ENCODE results near the gene MAB21L3. TPM values are rescaled to one million over a fixed set of nuclear protein-coding genes. Genes with fewer than 3 reads are reported as not detected.
A peak's percentile ranks its signal among the peaks of the same experiment; 100 is the strongest.

The MAB21L3 gene
- total RNA-seq, 1 donor from 2014 or later = not detected

DNA sequence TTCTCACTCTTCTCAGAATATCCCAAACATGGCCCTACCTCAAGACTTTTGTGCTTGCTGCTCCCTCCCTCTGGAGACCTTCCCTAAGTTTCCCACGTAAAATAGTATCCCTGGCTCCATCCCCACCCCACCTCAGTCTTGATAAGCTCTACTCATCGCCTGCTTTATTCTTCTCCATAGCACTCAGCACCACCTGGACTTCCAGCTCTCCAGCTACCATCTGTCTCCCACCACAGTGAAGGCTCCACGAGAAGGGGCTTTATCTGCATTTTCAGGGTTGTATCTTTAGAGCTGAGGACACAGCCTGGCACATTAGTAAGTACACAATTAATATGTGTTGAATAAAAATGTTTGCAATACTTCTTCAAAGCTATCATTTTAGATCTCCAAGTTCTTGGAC, 37.8 kb downstream of the MAB21L3 start:
- H3K36me3 ChIP-seq (ENCODE audit: control insufficient read depth in 3 of 3, insufficient read depth in 3 of 3, low read length in 3 of 3) = no peaks in the 10 kb centered on the region
- H3K27ac ChIP-seq (ENCODE audit: low read depth, low read length) = no peak overlapping the region
- no peak overlapping the region for H3K4me3 ChIP-seq (ENCODE audit: low read length in 3 of 3)
- H3K9ac ChIP-seq (ENCODE audit: low read depth in 1 of 3, low read length in 3 of 3) = no peak overlapping the region
- no peaks in the 10 kb centered on the region for H3K27me3 ChIP-seq (ENCODE audit: control insufficient read depth in 3 of 3, insufficient read depth in 3 of 3, low read length in 3 of 3)
- peaks cover 0 to 3% (median 0%) of the 10 kb centered on the region in 3 donors for H3K9me3 ChIP-seq (ENCODE audit: control insufficient read depth in 3 of 3, low read length in 3 of 3)
- H3K4me1 ChIP-seq (ENCODE audit: control insufficient read depth in 3 of 3, insufficient read depth in 3 of 3, low read length in 3 of 3) = peaks cover 12 to 19% (median 19%) of the 10 kb centered on the region in 3 donors

DNA sequence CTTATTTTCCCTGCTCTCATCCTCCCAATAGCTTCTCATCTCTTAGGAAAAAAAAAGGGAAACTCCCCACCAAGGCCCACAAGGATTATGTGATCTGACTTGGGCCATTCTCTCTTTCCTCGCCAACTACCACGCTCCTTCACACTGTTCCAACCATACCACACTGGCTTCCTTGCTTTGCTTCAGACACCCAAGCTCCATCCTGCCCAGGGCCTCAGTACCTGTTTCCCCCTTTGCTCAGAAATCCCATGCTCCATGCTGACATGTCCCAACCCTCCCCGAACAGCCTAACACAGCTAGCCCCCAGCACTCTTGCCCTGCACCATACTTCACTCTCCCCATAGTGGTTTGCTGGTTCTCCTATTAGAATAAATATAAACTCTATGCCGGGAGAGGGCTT, 39.2 kb downstream of the MAB21L3 start:
- H3K9ac ChIP-seq (ENCODE audit: low read depth in 1 of 3, low read length in 3 of 3) = no peak overlapping the region

DNA sequence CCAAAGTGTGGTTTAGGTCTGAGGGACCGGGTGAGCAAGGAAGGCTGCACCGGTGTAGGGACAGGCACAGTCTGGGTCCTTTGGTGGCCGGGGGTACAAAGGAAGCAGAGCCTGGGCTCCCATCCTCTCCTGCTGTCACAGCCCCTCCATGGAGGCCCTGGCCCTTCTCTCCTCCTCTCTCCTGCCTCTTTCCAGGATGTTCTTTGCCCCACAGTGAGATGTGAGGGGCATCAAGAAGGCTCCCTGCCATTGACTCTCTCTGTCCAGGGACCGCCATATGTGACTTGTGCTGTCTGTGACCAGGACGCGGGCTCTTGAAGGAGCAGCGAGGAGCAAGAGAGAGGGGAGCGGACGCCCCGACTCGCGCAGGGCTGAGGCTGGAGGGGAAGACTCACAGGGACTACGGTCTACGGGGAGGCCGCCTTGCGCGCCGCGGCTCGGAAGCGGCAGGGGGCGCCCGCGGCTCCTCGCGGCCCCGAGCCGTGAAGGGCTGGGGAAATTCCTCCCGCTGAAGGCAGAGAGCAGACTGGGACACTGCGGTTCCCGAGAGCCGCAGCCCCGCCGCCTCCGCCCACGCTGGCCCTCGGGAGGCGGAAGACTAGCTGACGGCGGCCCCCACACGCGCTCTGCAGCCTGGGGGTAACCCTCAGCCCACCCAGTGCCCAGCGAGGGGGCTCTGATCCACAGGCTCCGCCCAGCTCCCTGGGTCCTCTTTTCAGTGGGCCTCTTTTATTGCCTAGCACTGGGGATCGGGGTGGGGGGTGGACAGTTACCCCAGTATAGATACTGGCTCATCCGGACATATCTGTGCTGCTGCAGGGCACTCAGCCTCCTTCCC, 40.8 kb downstream of the MAB21L3 start:
- no peaks in the 10 kb centered on the region for H3K9me3 ChIP-seq (ENCODE audit: control insufficient read depth in 3 of 3, low read length in 3 of 3)
- peak overlapping the region; percentile 59 to 66 (median 65) for H3K4me3 ChIP-seq (ENCODE audit: low read length in 3 of 3)
- no peaks in the 10 kb centered on the region for H3K36me3 ChIP-seq (ENCODE audit: control insufficient read depth in 3 of 3, insufficient read depth in 3 of 3, low read length in 3 of 3)
- peaks cover 12 to 19% (median 19%) of the 10 kb centered on the region in 3 donors for H3K4me1 ChIP-seq (ENCODE audit: control insufficient read depth in 3 of 3, insufficient read depth in 3 of 3, low read length in 3 of 3)
- H3K9ac ChIP-seq (ENCODE audit: low read depth in 1 of 3, low read length in 3 of 3) = peak overlapping the region; percentile 51 to 83 (median 69)
- H3K27ac ChIP-seq (ENCODE audit: low read depth, low read length) = peak overlapping the region; percentile 12
- H3K27me3 ChIP-seq (ENCODE audit: control insufficient read depth in 3 of 3, insufficient read depth in 3 of 3, low read length in 3 of 3) = no peaks in the 10 kb centered on the region

More for the DNA sequence above, 39.2 kb downstream of the MAB21L3 start:
- Histone ChIP-seq H3K4me1 (ENCODE audit: control insufficient read depth in 3 of 3, insufficient read depth in 3 of 3, low read length in 3 of 3) (peaks cover 12 to 19% (median 19%) of the 10 kb centered on the region in 3 donors), H3K36me3 (ENCODE audit: control insufficient read depth in 3 of 3, insufficient read depth in 3 of 3, low read length in 3 of 3) (no peaks in the 10 kb centered on the region), H3K9me3 (ENCODE audit: control insufficient read depth in 3 of 3, low read length in 3 of 3) (no peaks in the 10 kb centered on the region), H3K4me3 (ENCODE audit: low read length in 3 of 3) (no peak overlapping the region), H3K27me3 (ENCODE audit: control insufficient read depth in 3 of 3, insufficient read depth in 3 of 3, low read length in 3 of 3) (no peaks in the 10 kb centered on the region), H3K27ac (ENCODE audit: low read depth, low read length) (peak overlapping the region; percentile 41)

DNA sequence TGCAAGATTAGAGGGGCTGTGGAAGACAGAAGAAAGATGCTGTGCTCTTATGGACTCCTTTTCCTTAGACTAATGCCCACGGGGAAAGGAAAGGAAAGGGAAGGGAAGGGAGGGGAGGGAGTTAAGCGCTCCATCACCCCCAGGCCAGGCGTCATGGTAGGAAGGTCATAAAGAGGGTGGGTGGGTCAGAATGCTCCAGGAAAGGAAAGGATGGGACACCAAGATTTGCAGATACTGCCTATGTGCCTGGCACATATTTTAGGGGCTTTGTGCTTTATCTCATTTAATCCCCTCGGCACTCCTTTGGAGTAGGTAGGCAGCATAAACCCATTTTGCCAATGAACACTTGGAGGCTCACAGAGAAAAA, 41.4 kb downstream of the MAB21L3 start:
- Histone ChIP-seq H3K9ac (ENCODE audit: low read depth in 1 of 3, low read length in 3 of 3) (peak overlapping the region; percentile 51 to 83 (median 69)), H3K4me1 (ENCODE audit: control insufficient read depth in 3 of 3, insufficient read depth in 3 of 3, low read length in 3 of 3) (peaks cover 12 to 19% (median 19%) of the 10 kb centered on the region in 3 donors), H3K36me3 (ENCODE audit: control insufficient read depth in 3 of 3, insufficient read depth in 3 of 3, low read length in 3 of 3) (no peaks in the 10 kb centered on the region), H3K4me3 (ENCODE audit: low read length in 3 of 3) (peak overlapping the region; percentile 59 to 66 (median 65)), H3K27ac (ENCODE audit: low read depth, low read length) (peak overlapping the region; percentile 12), H3K27me3 (ENCODE audit: control insufficient read depth in 3 of 3, insufficient read depth in 3 of 3, low read length in 3 of 3) (no peaks in the 10 kb centered on the region), H3K9me3 (ENCODE audit: control insufficient read depth in 3 of 3, low read length in 3 of 3) (no peaks in the 10 kb centered on the region)

DNA sequence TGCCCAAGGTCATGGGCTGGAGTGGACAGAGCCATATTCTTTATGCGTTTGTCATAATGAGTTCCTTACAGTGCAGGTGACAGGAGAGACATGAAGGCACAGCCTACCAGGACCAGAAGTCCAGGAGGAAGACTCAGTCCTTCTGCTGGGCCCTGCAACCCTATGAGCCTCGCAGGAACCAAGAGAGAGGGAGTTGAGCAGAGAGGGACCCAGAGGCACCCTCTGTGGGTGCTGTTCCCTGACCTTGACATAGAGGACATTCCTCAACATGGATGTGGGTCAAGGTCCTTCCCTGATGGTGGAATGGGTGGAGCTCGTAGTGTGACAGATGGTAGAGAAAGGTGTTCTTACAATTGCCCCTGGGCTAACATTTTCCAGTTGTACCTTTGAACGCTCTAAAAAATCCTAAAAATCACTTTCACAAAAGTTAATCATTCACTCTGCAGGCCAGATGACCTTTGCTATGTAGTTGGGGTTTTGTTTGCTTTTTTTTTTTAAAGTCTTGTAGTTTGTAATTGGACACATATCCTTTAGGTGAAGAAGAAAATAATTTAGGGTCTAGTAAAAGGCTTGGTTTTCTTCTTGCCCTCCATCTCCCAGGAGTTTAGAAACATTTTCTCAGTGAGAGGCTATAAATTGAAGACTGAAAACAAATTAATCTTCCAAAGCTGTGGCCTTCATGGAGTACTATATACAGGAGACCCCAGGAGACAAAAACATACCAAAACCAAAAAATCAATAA, 41.9 kb downstream of the MAB21L3 start:
- Histone ChIP-seq H3K4me3 (ENCODE audit: low read length in 3 of 3) (no peak overlapping the region), H3K9me3 (ENCODE audit: control insufficient read depth in 3 of 3, low read length in 3 of 3) (no peaks in the 10 kb centered on the region), H3K27ac (ENCODE audit: low read depth, low read length) (no peak overlapping the region), H3K36me3 (ENCODE audit: control insufficient read depth in 3 of 3, insufficient read depth in 3 of 3, low read length in 3 of 3) (no peaks in the 10 kb centered on the region), H3K4me1 (ENCODE audit: control insufficient read depth in 3 of 3, insufficient read depth in 3 of 3, low read length in 3 of 3) (peaks cover 12 to 19% (median 19%) of the 10 kb centered on the region in 3 donors), H3K27me3 (ENCODE audit: control insufficient read depth in 3 of 3, insufficient read depth in 3 of 3, low read length in 3 of 3) (no peaks in the 10 kb centered on the region), H3K9ac (ENCODE audit: low read depth in 1 of 3, low read length in 3 of 3) (no peak overlapping the region)

DNA sequence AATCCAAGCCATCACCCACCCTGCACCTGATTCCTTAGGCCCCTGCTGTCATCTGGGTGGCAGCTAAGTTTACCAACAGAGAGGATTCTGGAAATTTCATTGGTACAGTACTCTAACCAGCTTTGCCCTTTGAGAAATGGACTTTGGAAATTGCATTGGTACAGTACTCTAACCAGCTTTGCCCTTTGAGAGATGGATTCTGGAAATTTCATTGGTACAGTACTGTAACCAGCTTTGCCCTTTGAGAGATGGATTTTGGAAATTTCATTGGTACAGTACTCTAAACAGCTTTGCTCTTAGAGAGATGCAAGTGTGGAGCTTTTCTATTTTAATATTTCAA, 42.5 kb downstream of the MAB21L3 start:
- Histone ChIP-seq H3K27me3 (ENCODE audit: control insufficient read depth in 3 of 3, insufficient read depth in 3 of 3, low read length in 3 of 3) (no peaks in the 10 kb centered on the region), H3K4me1 (ENCODE audit: control insufficient read depth in 3 of 3, insufficient read depth in 3 of 3, low read length in 3 of 3) (peaks cover 12 to 19% (median 19%) of the 10 kb centered on the region in 3 donors), H3K4me3 (ENCODE audit: low read length in 3 of 3) (no peak overlapping the region), H3K27ac (ENCODE audit: low read depth, low read length) (no peak overlapping the region), H3K9ac (ENCODE audit: low read depth in 1 of 3, low read length in 3 of 3) (no peak overlapping the region), H3K9me3 (ENCODE audit: control insufficient read depth in 3 of 3, low read length in 3 of 3) (no peaks in the 10 kb centered on the region), H3K36me3 (ENCODE audit: control insufficient read depth in 3 of 3, insufficient read depth in 3 of 3, low read length in 3 of 3) (no peaks in the 10 kb centered on the region)

DNA sequence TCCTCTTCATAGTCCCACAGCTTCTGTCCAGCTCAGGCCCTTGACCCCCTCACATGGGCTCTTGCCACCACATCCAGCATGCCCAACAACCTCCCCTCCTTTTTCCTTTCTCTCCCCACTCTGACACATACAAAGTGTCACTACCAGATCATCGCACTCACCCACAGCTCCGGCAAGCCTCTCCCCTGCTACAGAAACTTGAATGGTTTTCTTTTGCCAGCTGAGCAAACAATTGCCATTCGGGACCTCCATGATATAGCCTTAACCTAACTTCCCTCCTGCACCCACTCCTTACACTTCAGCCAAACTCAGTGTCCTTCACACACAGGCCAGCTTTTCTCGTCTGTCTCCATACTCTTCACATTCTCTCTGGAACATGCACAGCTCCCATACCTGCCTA, 43.3 kb downstream of the MAB21L3 start:
- Histone ChIP-seq H3K36me3 (ENCODE audit: control insufficient read depth in 3 of 3, insufficient read depth in 3 of 3, low read length in 3 of 3) (no peaks in the 10 kb centered on the region), H3K9ac (ENCODE audit: low read depth in 1 of 3, low read length in 3 of 3) (no peak overlapping the region), H3K27ac (ENCODE audit: low read depth, low read length) (no peak overlapping the region), H3K4me1 (ENCODE audit: control insufficient read depth in 3 of 3, insufficient read depth in 3 of 3, low read length in 3 of 3) (peaks cover 12 to 19% (median 19%) of the 10 kb centered on the region in 3 donors), H3K4me3 (ENCODE audit: low read length in 3 of 3) (no peak overlapping the region), H3K9me3 (ENCODE audit: control insufficient read depth in 3 of 3, low read length in 3 of 3) (no peaks in the 10 kb centered on the region), H3K27me3 (ENCODE audit: control insufficient read depth in 3 of 3, insufficient read depth in 3 of 3, low read length in 3 of 3) (no peaks in the 10 kb centered on the region)

DNA sequence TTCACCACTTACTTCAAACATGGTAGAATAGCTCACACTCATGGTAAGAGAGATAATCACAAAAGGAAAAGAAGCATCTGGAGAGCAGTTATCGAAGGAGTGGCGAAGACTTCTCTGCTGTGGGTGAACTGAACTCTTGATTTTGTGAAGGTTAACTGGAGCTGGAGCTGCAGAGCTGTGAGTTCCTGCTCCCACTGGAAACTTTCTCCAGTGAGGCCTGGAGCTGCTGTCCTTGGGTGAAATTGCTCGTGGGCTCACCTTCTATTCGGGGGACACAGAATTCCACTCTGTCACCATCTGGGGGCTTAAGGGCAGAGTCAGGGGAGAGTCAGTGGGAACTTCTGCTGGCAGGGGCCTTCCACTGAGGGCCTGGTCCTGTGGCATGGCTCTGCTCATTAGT, 45.9 kb downstream of the MAB21L3 start:
- no peak overlapping the region for H3K27ac ChIP-seq (ENCODE audit: low read depth, low read length)
- H3K4me1 ChIP-seq (ENCODE audit: control insufficient read depth in 3 of 3, insufficient read depth in 3 of 3, low read length in 3 of 3) = peaks cover 0 to 3% (median 0%) of the 10 kb centered on the region in 3 donors
- H3K9ac ChIP-seq (ENCODE audit: low read depth in 1 of 3, low read length in 3 of 3) = no peak overlapping the region
- H3K27me3 ChIP-seq (ENCODE audit: control insufficient read depth in 3 of 3, insufficient read depth in 3 of 3, low read length in 3 of 3) = no peaks in the 10 kb centered on the region
- no peak overlapping the region for H3K4me3 ChIP-seq (ENCODE audit: low read length in 3 of 3)
- no peaks in the 10 kb centered on the region for H3K9me3 ChIP-seq (ENCODE audit: control insufficient read depth in 3 of 3, low read length in 3 of 3)
- H3K36me3 ChIP-seq (ENCODE audit: control insufficient read depth in 3 of 3, insufficient read depth in 3 of 3, low read length in 3 of 3) = no peaks in the 10 kb centered on the region

DNA sequence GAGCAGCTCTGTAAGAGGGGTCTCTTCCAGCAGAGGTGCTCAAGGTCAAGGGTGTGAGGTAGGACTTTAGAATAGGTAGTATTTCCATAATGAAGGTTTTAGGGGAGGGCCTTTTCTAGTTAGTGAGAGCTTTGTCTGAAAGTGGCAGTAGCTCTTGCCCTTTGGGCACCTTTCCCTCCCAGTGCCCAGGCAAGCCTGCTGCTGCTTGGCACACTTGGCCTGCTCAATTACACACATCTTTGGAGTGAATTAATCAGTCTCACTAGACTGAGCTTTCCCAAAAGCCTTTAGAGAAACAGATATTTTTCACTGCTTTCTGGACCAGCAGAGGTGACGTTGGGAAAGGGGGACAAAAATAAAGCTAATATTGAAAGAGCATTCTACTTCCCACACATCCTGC, 48.0 kb downstream of the MAB21L3 start:
- H3K9me3 ChIP-seq (ENCODE audit: control insufficient read depth in 3 of 3, low read length in 3 of 3) = no peaks in the 10 kb centered on the region
- no peaks in the 10 kb centered on the region for H3K36me3 ChIP-seq (ENCODE audit: control insufficient read depth in 3 of 3, insufficient read depth in 3 of 3, low read length in 3 of 3)
- H3K27me3 ChIP-seq (ENCODE audit: control insufficient read depth in 3 of 3, insufficient read depth in 3 of 3, low read length in 3 of 3) = no peaks in the 10 kb centered on the region
- no peak overlapping the region for H3K27ac ChIP-seq (ENCODE audit: low read depth, low read length)
- H3K4me1 ChIP-seq (ENCODE audit: control insufficient read depth in 3 of 3, insufficient read depth in 3 of 3, low read length in 3 of 3) = no peaks in the 10 kb centered on the region
- no peak overlapping the region for H3K4me3 ChIP-seq (ENCODE audit: low read length in 3 of 3)
- H3K9ac ChIP-seq (ENCODE audit: low read depth in 1 of 3, low read length in 3 of 3) = no peak overlapping the region

DNA sequence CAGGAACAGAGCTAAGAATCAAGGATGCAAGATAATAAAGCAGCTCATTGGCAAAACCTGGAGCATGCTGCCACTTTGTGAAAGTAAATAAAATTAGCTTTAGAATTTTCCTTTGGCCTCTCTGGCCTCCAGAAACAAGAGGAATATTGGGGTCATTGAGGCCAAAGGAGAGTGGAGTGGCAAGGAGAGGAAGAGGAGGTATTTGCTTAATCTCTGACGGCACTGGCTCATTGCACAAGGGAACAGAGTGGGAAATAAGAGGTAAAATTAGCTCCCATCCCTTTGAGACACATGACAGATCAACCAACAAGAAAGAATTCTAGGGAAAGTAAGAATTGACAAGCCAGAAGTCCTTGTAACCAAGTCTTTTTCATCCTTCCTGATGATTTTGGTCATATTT, 48.4 kb downstream of the MAB21L3 start:
- no peak overlapping the region for H3K27ac ChIP-seq (ENCODE audit: low read depth, low read length)
- no peak overlapping the region for H3K9ac ChIP-seq (ENCODE audit: low read depth in 1 of 3, low read length in 3 of 3)
- no peaks in the 10 kb centered on the region for H3K36me3 ChIP-seq (ENCODE audit: control insufficient read depth in 3 of 3, insufficient read depth in 3 of 3, low read length in 3 of 3)
- H3K4me1 ChIP-seq (ENCODE audit: control insufficient read depth in 3 of 3, insufficient read depth in 3 of 3, low read length in 3 of 3) = peaks cover 0 to 1% (median 0%) of the 10 kb centered on the region in 3 donors
- no peaks in the 10 kb centered on the region for H3K9me3 ChIP-seq (ENCODE audit: control insufficient read depth in 3 of 3, low read length in 3 of 3)
- no peaks in the 10 kb centered on the region for H3K27me3 ChIP-seq (ENCODE audit: control insufficient read depth in 3 of 3, insufficient read depth in 3 of 3, low read length in 3 of 3)
- no peak overlapping the region for H3K4me3 ChIP-seq (ENCODE audit: low read length in 3 of 3)

Data from skeletal muscle tissue (tissue), 4 donors.